ENCODE measurements around the gene GALNT13. TPM values are rescaled to one million over a fixed set of nuclear protein-coding genes. Genes with fewer than 3 reads are reported as not detected.

Gene GALNT13
- total and polyA plus RNA-seq, 10 of the 15 experiments (the other 5 are each of a cell fraction or from before 2014, with no cell fraction given): 0.04 TPM; not detected in 9

DNA sequence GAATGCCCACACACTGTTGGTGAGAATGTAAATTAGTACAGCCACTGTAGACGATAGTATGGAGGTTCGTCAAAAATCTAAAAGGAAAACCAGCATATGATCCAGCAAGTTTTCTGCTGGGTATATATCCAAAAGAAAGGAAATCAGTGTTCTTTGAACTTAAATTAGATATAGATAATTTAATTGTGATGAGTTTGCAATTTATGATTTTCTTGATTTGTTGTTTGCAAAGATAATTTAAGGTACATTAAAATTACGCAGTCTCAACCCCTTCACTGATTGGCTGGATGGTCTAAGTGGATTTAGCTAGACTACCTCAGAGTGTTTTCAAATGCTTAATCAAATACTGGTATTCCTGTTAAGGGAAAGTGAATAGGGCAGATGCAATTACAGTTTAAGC lies 302.2 kb downstream of the GALNT13 start:
- no peak for FAIRE-seq
- no TSS peak for BruUV-seq (replicated peaks)
- CTCF ChIA-PET: no interaction called here
- H3K4me3 ChIP-seq: no peak overlapping the region
- intact Hi-C loops (cut with micrococcal nuclease; ENCODE audit: unreplicated experiment) (no loop called here), in situ Hi-C loops (cut with MboI) (no loop called here)
- no peaks in the 10 kb centered on the region for H3K79me2 ChIP-seq (ENCODE audit: control insufficient read depth, insufficient read depth, low read length)
- DNase-seq (ENCODE audit: low read depth, low spot score): no peak
- H3K27me3 ChIP-seq (replicated peaks in 1 of 2; ENCODE audit: control insufficient read depth in 2 of 2, insufficient read depth in 2 of 2, low read length in 1 of 2): no peaks in the 10 kb centered on the region
- ATAC-seq: no peak
- TF ChIP-seq, protein P1, sequence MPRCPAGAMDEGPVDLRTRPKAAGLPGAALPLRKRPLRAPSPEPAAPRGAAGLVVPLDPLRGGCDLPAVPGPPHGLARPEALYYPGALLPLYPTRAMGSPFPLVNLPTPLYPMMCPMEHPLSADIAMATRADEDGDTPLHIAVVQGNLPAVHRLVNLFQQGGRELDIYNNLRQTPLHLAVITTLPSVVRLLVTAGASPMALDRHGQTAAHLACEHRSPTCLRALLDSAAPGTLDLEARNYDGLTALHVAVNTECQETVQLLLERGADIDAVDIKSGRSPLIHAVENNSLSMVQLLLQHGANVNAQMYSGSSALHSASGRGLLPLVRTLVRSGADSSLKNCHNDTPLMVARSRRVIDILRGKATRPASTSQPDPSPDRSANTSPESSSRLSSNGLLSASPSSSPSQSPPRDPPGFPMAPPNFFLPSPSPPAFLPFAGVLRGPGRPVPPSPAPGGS (IDR thresholded peaks at IDR 0.05; ENCODE audit: borderline replicate concordance, insufficient read depth, low read depth, low read length, poor library complexity, severe bottlenecking): no peak
- TF ChIP-seq SIN3A (IDR thresholded peaks at IDR 0.05; ENCODE audit: low read depth, low read length): no peak
- RAD21 ChIA-PET (ENCODE audit: unreplicated experiment): no interaction called here
- no peaks in the 10 kb centered on the region for H3K4me1 ChIP-seq (ENCODE audit: control insufficient read depth, insufficient read depth, low read length)
- no peaks in the 10 kb centered on the region for H3K36me3 ChIP-seq (ENCODE audit: control insufficient read depth in 2 of 2, insufficient read depth in 2 of 2, low read length in 1 of 2)
- H2AFZ ChIP-seq (ENCODE audit: control insufficient read depth, low read depth, low read length): no peak overlapping the region
- no peaks in the 10 kb centered on the region for H3K9me3 ChIP-seq (replicated peaks; ENCODE audit: control insufficient read depth, insufficient read depth, low read length)
- SMC1A ChIA-PET (ENCODE audit: uncharacterized antibody, unreplicated experiment): interaction anchor here (1.1 kb wide), 1 partner anchor 10 kb away, joined by 3 read pairs; no protein-coding TSS in a partner anchor
- H4K20me1 ChIP-seq (ENCODE audit: control insufficient read depth, insufficient read depth): no peaks in the 10 kb centered on the region
- 31% methylated on average over 3 of the region's 3 CpGs for WGBS (ENCODE audit: insufficient coverage, insufficient replicate concordance, low lambda C conversion rate, missing lambda C conversion rate)
- no peak overlapping the region for H3K9ac ChIP-seq (ENCODE audit: control insufficient read depth, insufficient read depth, low read length)
- POLR2A ChIA-PET: no interaction called here
- no peak overlapping the region for H3K4me2 ChIP-seq (ENCODE audit: control insufficient read depth, insufficient read depth)
- H3K27ac ChIP-seq (ENCODE audit: control insufficient read depth, insufficient read depth): no peak overlapping the region

DNA sequence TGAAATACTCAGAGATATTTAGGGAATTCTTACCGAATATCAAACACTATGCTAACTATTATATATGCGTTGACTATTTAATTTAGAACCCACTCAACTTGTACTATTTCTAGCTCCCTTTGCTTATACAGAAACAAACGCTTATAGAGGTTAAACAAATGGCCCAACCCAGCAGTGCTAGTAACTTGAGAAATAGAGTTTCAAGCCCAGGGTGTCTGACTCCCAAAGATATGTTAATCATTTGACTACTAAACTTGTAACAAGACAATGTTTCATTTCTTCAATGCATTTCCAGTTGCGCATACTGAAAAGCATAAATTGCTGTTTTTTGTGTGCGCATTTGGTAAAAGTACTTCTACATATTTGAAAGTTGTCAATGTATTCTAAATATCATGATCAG lies 310.3 kb downstream of the GALNT13 start:
- DNase-seq (ENCODE audit: low read depth, low spot score) (no peak), FAIRE-seq (no peak), ATAC-seq (no peak)
- Histone ChIP-seq H3K9me3 (replicated peaks; ENCODE audit: control insufficient read depth, insufficient read depth, low read length) (no peaks in the 10 kb centered on the region), H3K79me2 (ENCODE audit: control insufficient read depth, insufficient read depth, low read length) (no peaks in the 10 kb centered on the region), H4K20me1 (ENCODE audit: control insufficient read depth, insufficient read depth) (no peaks in the 10 kb centered on the region), H3K27me3 (replicated peaks in 1 of 2; ENCODE audit: control insufficient read depth in 2 of 2, insufficient read depth in 2 of 2, low read length in 1 of 2) (no peaks in the 10 kb centered on the region), H3K27ac (ENCODE audit: control insufficient read depth, insufficient read depth) (no peak overlapping the region), H3K4me3 (no peak overlapping the region), H3K9ac (ENCODE audit: control insufficient read depth, insufficient read depth, low read length) (no peak overlapping the region), H3K36me3 (ENCODE audit: control insufficient read depth in 2 of 2, insufficient read depth in 2 of 2, low read length in 1 of 2) (no peaks in the 10 kb centered on the region), H3K4me1 (ENCODE audit: control insufficient read depth, insufficient read depth, low read length) (no peaks in the 10 kb centered on the region), H2AFZ (ENCODE audit: control insufficient read depth, low read depth, low read length) (no peak overlapping the region), H3K4me2 (ENCODE audit: control insufficient read depth, insufficient read depth) (no peak overlapping the region)
- BruUV-seq (replicated peaks): no TSS peak
- POLR2A ChIA-PET: no interaction called here
- in situ Hi-C loops (cut with MboI): no loop called here
- CTCF ChIA-PET: no interaction called here
- WGBS (ENCODE audit: insufficient coverage, insufficient replicate concordance, low lambda C conversion rate, missing lambda C conversion rate): 51% methylated on average over 5 of the region's 5 CpGs
- SMC1A ChIA-PET (ENCODE audit: uncharacterized antibody, unreplicated experiment): no interaction called here
- intact Hi-C loops (cut with micrococcal nuclease; ENCODE audit: unreplicated experiment): no loop called here
- RAD21 ChIA-PET (ENCODE audit: unreplicated experiment): no interaction called here
- TF ChIP-seq, protein P2, sequence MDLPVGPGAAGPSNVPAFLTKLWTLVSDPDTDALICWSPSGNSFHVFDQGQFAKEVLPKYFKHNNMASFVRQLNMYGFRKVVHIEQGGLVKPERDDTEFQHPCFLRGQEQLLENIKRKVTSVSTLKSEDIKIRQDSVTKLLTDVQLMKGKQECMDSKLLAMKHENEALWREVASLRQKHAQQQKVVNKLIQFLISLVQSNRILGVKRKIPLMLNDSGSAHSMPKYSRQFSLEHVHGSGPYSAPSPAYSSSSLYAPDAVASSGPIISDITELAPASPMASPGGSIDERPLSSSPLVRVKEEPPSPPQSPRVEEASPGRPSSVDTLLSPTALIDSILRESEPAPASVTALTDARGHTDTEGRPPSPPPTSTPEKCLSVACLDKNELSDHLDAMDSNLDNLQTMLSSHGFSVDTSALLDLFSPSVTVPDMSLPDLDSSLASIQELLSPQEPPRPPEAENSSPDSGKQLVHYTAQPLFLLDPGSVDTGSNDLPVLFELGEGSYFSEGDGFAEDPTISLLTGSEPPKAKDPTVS (IDR thresholded peaks at IDR 0.05; ENCODE audit: low read depth, low read length): no peak
- TF ChIP-seq TCF7 (IDR thresholded peaks at IDR 0.05; ENCODE audit: borderline replicate concordance): no peak
- no peak for TF ChIP-seq EGR1 (IDR thresholded peaks at IDR 0.05; ENCODE audit: borderline replicate concordance in 1 of 2, low read depth in 2 of 2, low read length in 2 of 2)
- TF ChIP-seq PML (IDR thresholded peaks at IDR 0.05; ENCODE audit: low read length): no peak
- TF ChIP-seq MYC (IDR thresholded peaks at IDR 0.05; ENCODE audit: insufficient read depth, insufficient read length, insufficient replicate concordance, low read length, severe bottlenecking): no peak
- no peak for TF ChIP-seq KDM1A (IDR thresholded peaks at IDR 0.05; ENCODE audit: borderline replicate concordance)
- TF ChIP-seq NR2C2 (IDR thresholded peaks at IDR 0.05; ENCODE audit: borderline replicate concordance, control insufficient read depth, insufficient read length, low read depth): no peak
- TF ChIP-seq LARP7 (IDR thresholded peaks at IDR 0.05): no peak
- TF ChIP-seq FOXM1 (IDR thresholded peaks at IDR 0.05; ENCODE audit: low read depth, low read length): no peak
- no peak for TF ChIP-seq SMARCA5 (IDR thresholded peaks at IDR 0.05)
- TF ChIP-seq FOS (IDR thresholded peaks at IDR 0.05; ENCODE audit: borderline replicate concordance, extremely low read depth, insufficient read length): no peak
- TF ChIP-seq NFYA (IDR thresholded peaks at IDR 0.05; ENCODE audit: borderline replicate concordance, low read depth, low read length): no peak
- TF ChIP-seq, protein P3, sequence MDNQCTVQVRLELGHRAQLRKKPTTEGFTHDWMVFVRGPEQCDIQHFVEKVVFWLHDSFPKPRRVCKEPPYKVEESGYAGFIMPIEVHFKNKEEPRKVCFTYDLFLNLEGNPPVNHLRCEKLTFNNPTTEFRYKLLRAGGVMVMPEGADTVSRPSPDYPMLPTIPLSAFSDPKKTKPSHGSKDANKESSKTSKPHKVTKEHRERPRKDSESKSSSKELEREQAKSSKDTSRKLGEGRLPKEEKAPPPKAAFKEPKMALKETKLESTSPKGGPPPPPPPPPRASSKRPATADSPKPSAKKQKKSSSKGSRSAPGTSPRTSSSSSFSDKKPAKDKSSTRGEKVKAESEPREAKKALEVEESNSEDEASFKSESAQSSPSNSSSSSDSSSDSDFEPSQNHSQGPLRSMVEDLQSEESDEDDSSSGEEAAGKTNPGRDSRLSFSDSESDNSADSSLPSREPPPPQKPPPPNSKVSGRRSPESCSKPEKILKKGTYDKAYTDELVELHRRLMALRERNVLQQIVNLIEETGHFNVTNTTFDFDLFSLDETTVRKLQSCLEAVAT (IDR thresholded peaks at IDR 0.05): no peak

Measured in GM12878 (cell line).